ENCODE measurements around the gene LINC00237.
A peak's percentile ranks its signal among the peaks of the same experiment; 100 is the strongest.

DNA sequence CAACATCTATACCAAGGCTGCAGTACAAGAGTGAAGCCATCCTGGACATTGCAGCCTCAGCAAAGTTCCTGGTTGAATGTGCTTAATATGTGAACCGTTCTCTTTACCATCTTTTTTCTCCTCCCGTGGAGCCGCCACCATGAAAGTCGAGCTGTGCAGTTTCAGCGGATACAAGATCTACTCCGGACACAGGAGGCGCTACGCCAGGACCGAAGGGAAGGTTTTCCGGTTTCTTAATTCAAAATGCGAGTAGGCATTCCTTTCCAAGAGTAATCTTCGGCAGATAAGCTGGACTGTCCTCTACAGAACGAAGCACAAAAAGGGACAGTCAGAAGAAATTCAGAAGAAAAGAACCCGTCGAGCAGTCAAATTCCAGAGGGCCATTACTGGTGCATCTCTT is 8.4 kb upstream of the LINC00237 start:
- no peak for TF ChIP-seq POLR2A (IDR thresholded peaks at IDR 0.05; ENCODE audit: control extremely low read depth in 1 of 2, low read depth in 2 of 2, low read length in 2 of 2)
- TF ChIP-seq, protein P1, sequence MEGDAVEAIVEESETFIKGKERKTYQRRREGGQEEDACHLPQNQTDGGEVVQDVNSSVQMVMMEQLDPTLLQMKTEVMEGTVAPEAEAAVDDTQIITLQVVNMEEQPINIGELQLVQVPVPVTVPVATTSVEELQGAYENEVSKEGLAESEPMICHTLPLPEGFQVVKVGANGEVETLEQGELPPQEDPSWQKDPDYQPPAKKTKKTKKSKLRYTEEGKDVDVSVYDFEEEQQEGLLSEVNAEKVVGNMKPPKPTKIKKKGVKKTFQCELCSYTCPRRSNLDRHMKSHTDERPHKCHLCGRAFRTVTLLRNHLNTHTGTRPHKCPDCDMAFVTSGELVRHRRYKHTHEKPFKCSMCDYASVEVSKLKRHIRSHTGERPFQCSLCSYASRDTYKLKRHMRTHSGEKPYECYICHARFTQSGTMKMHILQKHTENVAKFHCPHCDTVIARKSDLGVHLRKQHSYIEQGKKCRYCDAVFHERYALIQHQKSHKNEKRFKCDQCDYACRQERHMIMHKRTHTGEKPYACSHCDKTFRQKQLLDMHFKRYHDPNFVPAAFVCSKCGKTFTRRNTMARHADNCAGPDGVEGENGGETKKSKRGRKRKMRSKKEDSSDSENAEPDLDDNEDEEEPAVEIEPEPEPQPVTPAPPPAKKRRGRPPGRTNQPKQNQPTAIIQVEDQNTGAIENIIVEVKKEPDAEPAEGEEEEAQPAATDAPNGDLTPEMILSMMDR (IDR thresholded peaks at IDR 0.05; ENCODE audit: control extremely low read depth in 1 of 3, insufficient read depth in 1 of 3, low read depth in 1 of 3, low read length in 3 of 3), result peak in 2 of 3 experiments; percentile 43 to 52; a peak in 2 of 4 replicates
